ENCODE measurements around the gene PRR14L. TPM values are rescaled to one million over a fixed set of nuclear protein-coding genes. Genes with fewer than 3 reads are reported as not detected.
"Not testable (repeated sequence)": the region's sequence is repeated elsewhere in the genome, so short reads cannot be mapped to it uniquely, and the experiment has no call there.

PRR14L gene
- total RNA-seq, 4 donors from 2014 or later, result 18.7 to 38.8 (median 29.4) TPM

GRCh38 chr22:31773416-31773815, 23.5 kb upstream of the PRR14L start:
- no peak for TF ChIP-seq CTCF (IDR thresholded peaks at IDR 0.05)
- TF ChIP-seq POLR2A (IDR thresholded peaks at IDR 0.05), result no peak

GRCh38 chr22:31768422-31769059, 18.6 kb upstream of the PRR14L start:
- Histone ChIP-seq H3K36me3 (peaks cover 27 to 28% of the 10 kb centered on the region in 2 donors), H3K27me3 (no peaks in the 10 kb centered on the region), H3K4me1 (no peaks in the 10 kb centered on the region), H3K4me3 (replicated peaks in 1 of 3) (no peak overlapping the region), H3K9me3 (no peaks in the 10 kb centered on the region), H3K27ac (no peak overlapping the region)
- 95 to 98% methylated on average over 4 of the region's 4 CpGs for WGBS, 2 donors
- DNase-seq, result no peak
- no peak for TF ChIP-seq CTCF (IDR thresholded peaks at IDR 0.05)
- no peak for TF ChIP-seq POLR2A (IDR thresholded peaks at IDR 0.05)
- intact Hi-C loops (cut with DNase I), result no loop called here

More at GRCh38 chr22:31773416-31773815, 23.5 kb upstream of the PRR14L start:
- Histone ChIP-seq H3K9me3 (no peaks in the 10 kb centered on the region), H3K36me3 (peaks cover 7 to 20% of the 10 kb centered on the region in 2 donors), H3K27ac (no peak overlapping the region), H3K4me1 (no peaks in the 10 kb centered on the region), H3K27me3 (no peaks in the 10 kb centered on the region), H3K4me3 (replicated peaks in 1 of 3) (no peak overlapping the region)
- intact Hi-C loops (cut with DNase I), result no loop called here
- no peak for DNase-seq
- 90 to 91% methylated on average over 5 of the region's 5 CpGs for WGBS, 2 donors

GRCh38 chr22:31764785-31765184, 14.9 kb upstream of the PRR14L start:
- Histone ChIP-seq H3K27ac (no peak overlapping the region), H3K36me3 (peaks cover 26 to 34% of the 10 kb centered on the region in 2 donors), H3K4me1 (no peaks in the 10 kb centered on the region), H3K27me3 (no peaks in the 10 kb centered on the region), H3K4me3 (replicated peaks in 1 of 3) (no peak overlapping the region), H3K9me3 (no peaks in the 10 kb centered on the region)
- intact Hi-C loops (cut with DNase I), result no loop called here
- 96 to 97% methylated on average over 3 of the region's 3 CpGs for WGBS, 2 donors
- DNase-seq, result no peak
- TF ChIP-seq CTCF (IDR thresholded peaks at IDR 0.05) (no peak), POLR2A (IDR thresholded peaks at IDR 0.05) (no peak)

GRCh38 chr22:31758860-31759259, 8.9 kb upstream of the PRR14L start:
- not testable (repeated sequence) for DNase-seq; H3K4me3 ChIP-seq (replicated peaks in 1 of 3); H3K36me3 ChIP-seq; H3K27me3 ChIP-seq; H3K27ac ChIP-seq; H3K9me3 ChIP-seq
- 95 to 96% methylated on average over 5 of the region's 5 CpGs for WGBS, 2 donors
- peaks cover 7 to 11% of the 10 kb centered on the region in 2 donors for H3K4me1 ChIP-seq
- intact Hi-C loops (cut with DNase I), result loop anchor here (10.0 kb wide), 1 partner anchor 94 kb away; the partner anchor contains the start of gene PISD

GRCh38 chr22:31757265-31757664, 7.3 kb upstream of the PRR14L start:
- Histone ChIP-seq H3K4me3 (replicated peaks in 1 of 3) (no peak overlapping the region), H3K36me3 (peaks cover 0 to 4% of the 10 kb centered on the region in 2 donors), H3K4me1 (peaks cover 16 to 21% of the 10 kb centered on the region in 2 donors), H3K27ac (no peak overlapping the region), H3K9me3 (no peaks in the 10 kb centered on the region), H3K27me3 (no peaks in the 10 kb centered on the region)
- TF ChIP-seq CTCF (IDR thresholded peaks at IDR 0.05) (no peak), POLR2A (IDR thresholded peaks at IDR 0.05) (no peak)
- intact Hi-C loops (cut with DNase I), result loop anchor here (10.0 kb wide), 1 partner anchor 92 kb away; the partner anchor contains the start of gene PISD
- no peak for DNase-seq
- 71 to 82% methylated on average over 1 of the region's 1 CpG for WGBS, 2 donors
